ENCODE data around the gene PSME2.

- TF ChIP-seq ZBTB8A (tag by site-specific recombination; IDR thresholded peaks at IDR 0.05) (no peak), PATZ1 (tag by site-specific recombination; IDR thresholded peaks at IDR 0.05) (no peak), ZBTB49 (tag by site-specific recombination; IDR thresholded peaks at IDR 0.05; ENCODE audit: low read depth) (no peak), MYNN (tag by site-specific recombination; IDR thresholded peaks at IDR 0.05; ENCODE audit: borderline replicate concordance) (no peak), KLF9 (tag by site-specific recombination; IDR thresholded peaks at IDR 0.05; ENCODE audit: low read depth) (no peak)
These were observed 39.6 kb downstream of the PSME2 start for GRCh38 chr14:24106672-24107271.
